Activated naive CD8-positive, alpha-beta T cell treated with anti-CD3 and anti-CD28 coated beads, Interleukin-2, amount 10 ng/mL, durations not matched to agents 7 days and 5 days (primary cell): ENCODE measurements around the gene CD177. TPM values are rescaled to one million over a fixed set of nuclear protein-coding genes. Genes with fewer than 3 reads are reported as not detected.
"Not testable (repeated sequence)": the region's sequence is repeated elsewhere in the genome, so short reads cannot be mapped to it uniquely, and the experiment has no call there.

Experiments used
- ATAC-seq: fragments of 150-1000 bp; cut with Tn5 transposase; one replicate; pipeline ENCODE4 v1.10.0; 2021; ENCODE audit warnings: low read depth, moderate library complexity
- POLR2A ChIA-PET: fragments of 350-600 bp; sonication (Branson Sonifier 250); formaldehyde crosslinking; loops from one replicate; lab custom pipeline; 2021; ENCODE audit warnings: antibody characterized with exemption; lab: Charles Lee
- DNase-seq: peaks from one replicate; pipeline ENCODE4 v3.0.0; 2021
- H3K27ac Mint-ChIP-seq: one replicate; pipeline ENCODE4 v1.8.0; 2022; ENCODE audit warnings: mild to moderate bottlenecking, mixed read lengths
- H3K27me3 Mint-ChIP-seq: one replicate; pipeline ENCODE4 v1.8.0; 2022; ENCODE audit warnings: mild to moderate bottlenecking, moderate library complexity, mixed read lengths
- H3K36me3 Mint-ChIP-seq: one replicate; pipeline ENCODE4 v1.8.0; 2021; ENCODE audit warnings: mild to moderate bottlenecking, mixed read lengths
- H3K4me1 Mint-ChIP-seq: one replicate; pipeline ENCODE4 v1.8.0; 2021; ENCODE audit warnings: mixed read lengths
- H3K4me3 Mint-ChIP-seq: one replicate; pipeline ENCODE4 v1.8.0; 2022; ENCODE audit warnings: mild to moderate bottlenecking, moderate library complexity, mixed read lengths
- H3K9me3 Mint-ChIP-seq: one replicate; pipeline ENCODE4 v1.8.0; 2021; ENCODE audit warnings: mixed read lengths
- total RNA-seq, 2 experiments: library from RNA; stranded (reverse); gene quantifications; one replicate each; pipeline ENCODE4 v1.2.3, GENCODE V29; 2021

CD177 gene
- total RNA-seq, 2 experiments from 2014 or later = not detected

GRCh38 chr19:43318796-43319314 lies 34.6 kb upstream of the CD177 start:
- no peaks in the 10 kb centered on the region for H3K36me3 Mint-ChIP-seq
- no peak for DNase-seq
- no peak overlapping the region for H3K4me3 Mint-ChIP-seq
- no peak for ATAC-seq
- no peaks in the 10 kb centered on the region for H3K9me3 Mint-ChIP-seq
- no peak overlapping the region for H3K27ac Mint-ChIP-seq
- H3K4me1 Mint-ChIP-seq = no peaks in the 10 kb centered on the region
- peaks cover 2% of the 10 kb centered on the region for H3K27me3 Mint-ChIP-seq
- POLR2A ChIA-PET = no interaction called here

DNA sequence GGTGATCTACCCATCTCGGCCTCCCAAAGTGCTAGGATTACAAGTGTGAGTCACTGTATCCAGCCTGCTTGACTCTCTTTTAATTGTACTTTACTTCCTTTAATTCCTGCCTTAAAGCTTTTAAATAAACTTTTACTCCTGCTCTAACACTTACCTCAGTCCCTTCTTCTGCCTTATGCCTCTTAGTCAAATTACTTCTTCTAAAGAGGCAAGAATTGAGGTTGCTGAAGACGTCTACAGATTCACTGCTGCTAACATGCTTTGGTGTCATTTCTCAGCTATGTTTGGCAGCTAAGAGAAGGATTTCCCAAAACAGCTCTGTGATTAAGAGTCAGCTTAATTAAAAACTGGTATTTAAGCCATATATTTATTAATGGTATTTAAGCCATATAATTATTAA lies 32.9 kb upstream of the CD177 start:
- Mint-ChIP-seq H3K36me3 (no peaks in the 10 kb centered on the region), H3K4me1 (no peaks in the 10 kb centered on the region), H3K27ac (no peak overlapping the region), H3K4me3 (no peak overlapping the region), H3K27me3 (peaks cover 2% of the 10 kb centered on the region), H3K9me3 (no peaks in the 10 kb centered on the region)
- POLR2A ChIA-PET = no interaction called here
- DNase-seq (no peak), ATAC-seq (no peak)

GRCh38 chr19:43326761-43327160 lies 26.7 kb upstream of the CD177 start:
- H3K4me1 Mint-ChIP-seq, DNase-seq, H3K27ac Mint-ChIP-seq, H3K27me3 Mint-ChIP-seq, H3K9me3 Mint-ChIP-seq, H3K4me3 Mint-ChIP-seq, POLR2A ChIA-PET, H3K36me3 Mint-ChIP-seq, ATAC-seq: not testable (repeated sequence)

GRCh38 chr19:43328561-43328960 lies 24.9 kb upstream of the CD177 start:
- H3K4me3 Mint-ChIP-seq, DNase-seq, H3K27ac Mint-ChIP-seq, H3K27me3 Mint-ChIP-seq, ATAC-seq, H3K9me3 Mint-ChIP-seq, H3K36me3 Mint-ChIP-seq, H3K4me1 Mint-ChIP-seq, POLR2A ChIA-PET: not testable (repeated sequence)

- H3K4me1 Mint-ChIP-seq, H3K36me3 Mint-ChIP-seq, H3K27me3 Mint-ChIP-seq, H3K4me3 Mint-ChIP-seq, H3K27ac Mint-ChIP-seq, ATAC-seq, POLR2A ChIA-PET, H3K9me3 Mint-ChIP-seq, DNase-seq: not testable (repeated sequence)
Observed at GRCh38 chr19:43329049-43329448, 24.4 kb upstream of the CD177 start.

- no peak for ATAC-seq
- Mint-ChIP-seq H3K4me3 (no peak overlapping the region), H3K9me3 (no peaks in the 10 kb centered on the region), H3K27ac (no peak overlapping the region), H3K36me3 (no peaks in the 10 kb centered on the region), H3K27me3 (peaks cover 1% of the 10 kb centered on the region), H3K4me1 (no peaks in the 10 kb centered on the region)
- POLR2A ChIA-PET = no interaction called here
- DNase-seq = no peak
Observed at GRCh38 chr19:43329989-43330388, 23.5 kb upstream of the CD177 start.

- Mint-ChIP-seq H3K9me3 (no peaks in the 10 kb centered on the region), H3K4me1 (no peaks in the 10 kb centered on the region), H3K27me3 (peaks cover 1% of the 10 kb centered on the region), H3K36me3 (no peaks in the 10 kb centered on the region), H3K4me3 (no peak overlapping the region), H3K27ac (no peak overlapping the region)
- ATAC-seq (no peak), DNase-seq (no peak)
- POLR2A ChIA-PET = no interaction called here
Observed at GRCh38 chr19:43330726-43331434, 22.6 kb upstream of the CD177 start.

DNA sequence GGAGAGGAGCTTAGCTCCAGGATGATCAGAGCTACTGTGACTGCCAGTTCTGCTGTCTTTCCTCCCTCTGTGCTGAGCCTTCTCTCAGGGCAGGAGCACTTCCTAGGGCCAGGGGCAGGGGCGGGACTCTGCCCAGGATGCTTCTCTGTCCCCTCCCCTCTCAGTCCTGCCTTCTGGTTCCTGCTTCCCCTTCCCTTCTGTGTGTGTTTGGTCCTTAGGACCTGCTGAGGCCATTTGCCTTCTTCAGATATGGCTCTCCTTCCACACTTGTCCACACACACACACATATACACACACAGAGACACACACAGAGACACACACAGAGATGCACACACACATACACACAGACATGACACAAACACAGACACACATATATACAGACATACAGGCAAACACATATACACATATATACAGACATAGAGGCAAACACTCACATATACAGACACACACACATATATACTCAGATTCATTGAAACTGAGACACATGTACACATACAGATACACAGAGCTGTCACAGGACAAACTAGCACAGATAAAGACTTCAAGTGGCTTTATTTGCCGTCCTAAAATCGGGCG lies 22.0 kb upstream of the CD177 start:
- Mint-ChIP-seq H3K4me1 (no peaks in the 10 kb centered on the region), H3K27ac (no peak overlapping the region), H3K36me3 (no peaks in the 10 kb centered on the region), H3K9me3 (no peaks in the 10 kb centered on the region), H3K27me3 (peaks cover 1% of the 10 kb centered on the region), H3K4me3 (no peak overlapping the region)
- POLR2A ChIA-PET = no interaction called here
- DNase-seq (no peak), ATAC-seq (no peak)

DNA sequence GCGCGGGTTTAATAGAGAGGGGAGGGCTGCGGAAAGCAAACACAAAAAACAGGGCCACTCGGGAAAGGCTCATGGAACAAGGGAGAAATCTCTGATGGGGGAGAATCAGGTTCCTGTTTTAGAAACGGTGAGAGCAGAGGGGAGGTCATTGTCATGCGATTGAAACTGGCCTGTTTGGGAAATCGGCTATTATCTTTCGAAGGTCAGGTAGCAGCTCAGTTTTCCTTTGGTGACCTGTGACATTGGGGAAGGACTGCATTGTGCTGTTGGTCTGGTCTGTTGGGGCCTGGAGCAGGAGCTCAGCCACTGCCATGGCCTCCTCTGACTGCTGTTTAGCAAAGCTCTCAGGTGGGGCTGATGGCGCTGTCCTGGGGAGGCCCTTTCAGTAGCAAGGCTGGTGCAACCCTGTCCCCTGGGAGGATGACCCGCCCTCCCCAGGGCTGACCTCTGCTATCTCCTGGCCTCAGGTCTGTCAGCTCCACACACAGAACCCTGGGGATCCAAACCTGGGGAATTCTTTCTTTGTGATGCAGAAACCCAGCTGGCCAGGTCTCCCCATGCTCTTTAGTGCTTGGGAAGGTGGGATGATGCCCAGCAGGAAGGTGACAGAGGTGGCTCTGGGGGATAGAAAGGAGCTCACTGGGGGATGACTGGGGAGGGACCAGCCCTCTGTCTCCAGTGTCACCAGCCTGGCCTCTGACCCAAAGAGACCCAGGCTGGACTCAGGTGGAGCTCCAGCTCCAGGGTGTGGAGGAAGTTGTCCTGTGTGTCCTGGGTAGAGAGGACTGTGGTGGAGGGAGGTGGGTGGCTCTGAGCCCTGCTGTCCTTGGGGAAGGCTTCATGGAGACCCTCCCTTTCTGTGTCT lies 21.2 kb upstream of the CD177 start:
- DNase-seq (no peak), ATAC-seq (no peak)
- Mint-ChIP-seq H3K27ac (no peak overlapping the region), H3K9me3 (no peaks in the 10 kb centered on the region), H3K27me3 (peaks cover 1% of the 10 kb centered on the region), H3K4me1 (no peaks in the 10 kb centered on the region), H3K4me3 (no peak overlapping the region), H3K36me3 (no peaks in the 10 kb centered on the region)
- POLR2A ChIA-PET = no interaction called here

DNA sequence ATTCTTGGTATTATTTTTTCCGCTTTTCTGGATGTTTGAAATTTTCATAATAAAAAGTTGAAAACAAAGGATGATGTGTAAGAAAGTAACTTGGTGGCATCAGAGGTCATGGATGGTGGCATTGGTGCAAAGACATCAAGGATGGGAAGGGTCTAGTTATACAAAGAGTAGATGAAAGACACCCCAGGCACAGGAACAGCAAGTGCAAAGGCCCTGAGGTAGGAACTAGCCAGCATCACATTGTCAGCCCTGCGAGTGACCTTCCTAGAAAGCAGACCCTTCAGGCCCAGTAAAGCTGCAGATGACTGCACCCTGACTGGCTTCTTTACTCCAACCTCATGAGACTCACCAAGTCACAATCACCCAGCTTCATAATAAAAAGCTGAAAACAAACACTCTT lies 17.0 kb upstream of the CD177 start:
- DNase-seq, H3K9me3 Mint-ChIP-seq, H3K27me3 Mint-ChIP-seq, H3K27ac Mint-ChIP-seq, H3K4me3 Mint-ChIP-seq, ATAC-seq, H3K4me1 Mint-ChIP-seq, H3K36me3 Mint-ChIP-seq, POLR2A ChIA-PET: not testable (repeated sequence)

- Mint-ChIP-seq H3K27ac (no peak overlapping the region), H3K4me1 (no peaks in the 10 kb centered on the region), H3K9me3 (no peaks in the 10 kb centered on the region), H3K27me3 (peaks cover 8% of the 10 kb centered on the region), H3K4me3 (no peak overlapping the region), H3K36me3 (no peaks in the 10 kb centered on the region)
- DNase-seq (no peak), ATAC-seq (no peak)
- POLR2A ChIA-PET = no interaction called here
Observed at GRCh38 chr19:43337737-43338136, 15.7 kb upstream of the CD177 start.

DNA sequence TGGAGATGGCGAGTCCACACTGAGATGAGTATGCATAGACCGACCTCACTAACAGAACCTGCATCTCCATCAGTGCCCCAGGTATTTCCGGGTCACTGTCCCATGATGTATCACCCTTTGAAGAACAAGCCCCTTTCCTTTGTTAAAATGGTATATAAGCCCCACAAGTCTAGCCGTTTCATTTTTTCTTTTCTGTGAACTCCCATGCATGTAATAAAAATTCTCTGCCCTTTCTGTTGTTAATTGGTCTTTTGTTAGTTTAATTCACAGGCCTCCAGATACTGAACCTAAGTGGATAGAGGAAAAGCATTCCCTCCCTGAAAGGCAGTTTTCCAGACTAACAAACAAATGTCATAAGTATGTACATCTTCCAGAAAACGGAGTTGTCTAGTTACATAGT lies 15.0 kb upstream of the CD177 start:
- Mint-ChIP-seq H3K9me3 (no peaks in the 10 kb centered on the region), H3K4me3 (no peak overlapping the region), H3K27ac (no peak overlapping the region), H3K36me3 (no peaks in the 10 kb centered on the region), H3K4me1 (peaks cover 1% of the 10 kb centered on the region), H3K27me3 (peaks cover 8% of the 10 kb centered on the region)
- ATAC-seq = no peak
- DNase-seq = no peak
- POLR2A ChIA-PET = no interaction called here

DNA sequence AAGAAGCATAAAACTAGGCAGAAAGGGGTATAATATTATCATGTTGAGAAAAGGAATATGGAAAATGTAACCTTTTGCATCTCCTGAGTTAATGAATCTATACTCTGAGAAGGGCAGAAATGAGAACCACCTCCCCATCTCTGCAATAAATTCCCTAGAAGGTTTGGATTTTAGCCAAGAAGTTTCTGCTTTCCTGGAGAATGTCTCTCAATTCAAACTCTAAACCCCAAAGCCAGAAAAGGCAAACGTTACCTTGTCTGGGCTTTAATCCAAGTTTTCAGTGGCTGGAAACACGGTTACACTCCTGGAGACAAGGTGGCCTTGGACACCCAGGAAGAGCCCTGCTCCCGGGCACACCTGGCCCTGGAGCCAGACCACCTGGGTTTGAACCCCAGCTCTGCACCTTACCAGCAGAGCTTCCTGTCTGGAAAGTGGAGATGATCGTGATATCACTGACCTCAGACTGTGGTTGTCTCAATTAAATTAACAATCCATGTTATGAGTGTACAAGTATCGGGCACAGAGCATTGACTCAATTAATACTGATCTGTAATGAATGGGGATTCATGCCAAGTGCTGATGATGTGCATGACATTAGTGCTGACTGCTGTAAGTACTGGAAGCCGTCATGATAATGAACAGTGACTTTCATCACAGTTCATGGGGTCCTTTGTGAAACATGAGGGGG lies 14.1 kb upstream of the CD177 start:
- H3K27me3 Mint-ChIP-seq, H3K27ac Mint-ChIP-seq, H3K4me3 Mint-ChIP-seq, ATAC-seq, DNase-seq, H3K9me3 Mint-ChIP-seq, H3K36me3 Mint-ChIP-seq, POLR2A ChIA-PET, H3K4me1 Mint-ChIP-seq: not testable (repeated sequence)
